Keratinocyte (primary cell): ENCODE results near the gene ACTA2. TPM values are rescaled to one million over a fixed set of nuclear protein-coding genes. Genes with fewer than 3 reads are reported as not detected.

Experiments
- DNase-seq: peaks from one replicate; pipeline ENCODE4 v3.0.0-alpha.2; 2011; ENCODE audit warnings: low read depth, missing footprints, low spot score
- FAIRE-seq: peaks from 2 replicates; lab custom pipeline; 2011; peaks lifted over from hg19 to GRCh38; lab: Jason Lieb, UNC
- H2AFZ ChIP-seq: 2 replicates; pipeline ENCODE4 v1.6.0; 2012; ENCODE audit warnings: low read length, control low read depth, inconsistent platforms; ENCODE audit not compliant: control insufficient read depth
- H3K27ac ChIP-seq: 2 replicates; pipeline ENCODE4 v1.5.1; 2011; ENCODE audit warnings: low read length; ENCODE audit not compliant: control insufficient read depth, insufficient read depth
- H3K27me3 ChIP-seq: 3 replicates; pipeline ENCODE4 v1.6.0; 2011; ENCODE audit warnings: low read length; ENCODE audit not compliant: control insufficient read depth, insufficient read depth; ENCODE audit errors: extremely low read depth
- H3K36me3 ChIP-seq, 2 experiments: 2 replicates in 1 of 2; 3 replicates in 1 of 2; pipeline ENCODE4 v1.5.1; 2011; ENCODE audit warnings: low read length in 2 of 2, mild to moderate bottlenecking in 1 of 2; ENCODE audit not compliant: control insufficient read depth in 2 of 2, insufficient read depth in 2 of 2; ENCODE audit errors: extremely low read depth in 1 of 2
- H3K4me1 ChIP-seq: 3 replicates; pipeline ENCODE4 v1.5.1; 2011; ENCODE audit warnings: low read length; ENCODE audit not compliant: control insufficient read depth, insufficient read depth; ENCODE audit errors: extremely low read depth
- H3K4me2 ChIP-seq: 3 replicates; pipeline ENCODE4 v1.6.0; 2011; ENCODE audit warnings: low read depth, low read length; ENCODE audit not compliant: control insufficient read depth, insufficient read depth; ENCODE audit errors: extremely low read depth
- H3K4me3 ChIP-seq, 3 experiments: fragments of 200-600 bp in 1 of 3; sonication (generic) in 1 of 3; 2 replicates in 2 of 3; 3 replicates in 1 of 3; pipeline ENCODE4 v1.5.1; 2011 to 2016; ENCODE audit warnings: low read length in 3 of 3, mild to moderate bottlenecking in 3 of 3, control low read depth in 2 of 3, inconsistent platforms in 1 of 3, low read depth in 1 of 3, mixed read lengths in 1 of 3, mixed run types in 1 of 3, moderate library complexity in 1 of 3; ENCODE audit not compliant: control insufficient read depth in 2 of 3, insufficient read depth in 2 of 3; ENCODE audit errors: extremely low read depth in 1 of 3
- H3K79me2 ChIP-seq: 2 replicates; pipeline ENCODE4 v1.6.0; 2012; ENCODE audit warnings: low read length; ENCODE audit not compliant: control insufficient read depth, insufficient read depth
- H3K9ac ChIP-seq: 3 replicates; pipeline ENCODE4 v1.6.0; 2011; ENCODE audit warnings: low read length; ENCODE audit not compliant: control insufficient read depth, insufficient read depth; ENCODE audit errors: extremely low read depth
- H3K9me1 ChIP-seq: 3 replicates; pipeline ENCODE4 v1.6.0; 2011; ENCODE audit warnings: low read length; ENCODE audit not compliant: control insufficient read depth, insufficient read depth; ENCODE audit errors: extremely low read depth
- H3K9me3 ChIP-seq: 2 replicates; pipeline ENCODE4 v1.5.1; 2012; ENCODE audit warnings: low read depth, low read length; ENCODE audit not compliant: control insufficient read depth
- H4K20me1 ChIP-seq: 3 replicates; pipeline ENCODE4 v1.6.0; 2011; ENCODE audit warnings: low read length; ENCODE audit not compliant: control insufficient read depth, insufficient read depth; ENCODE audit errors: extremely low read depth
- CTCF ChIP-seq, 3 experiments: IDR thresholded peaks in 1 of 3; conservative IDR thresholded peaks in 1 of 3; optimal IDR thresholded peaks in 1 of 3; 2 replicates in 2 of 3; 3 replicates in 1 of 3; pipeline versions ENCODE3 to v1.5.1; 2011; ENCODE audit warnings: low read length in 3 of 3, mild to moderate bottlenecking in 3 of 3, moderate library complexity in 2 of 3, control low read depth in 1 of 3, inconsistent platforms in 1 of 3; ENCODE audit not compliant: insufficient read depth in 2 of 3; ENCODE audit errors: extremely low read depth in 1 of 3
- EZH2 ChIP-seq: IDR thresholded peaks from one replicate; pipeline ENCODE4 v1.6.1; 2012; ENCODE audit warnings: inconsistent platforms, mild to moderate bottlenecking, low read length, moderate library complexity
- dilution Hi-C: fragments of 300-500 bp; cut with MboI; formaldehyde crosslinking; loops from one replicate; pipeline ENCODE4 v1.7.0; 2020; ENCODE audit warnings: low sequenced_read_pairs; ENCODE audit not compliant: extremely low pct_ligation_motif_present
- polyA plus RNA-seq, 5 experiments: library from polyadenylated mRNA; depleted of rRNA in 3 of 5; stranded (reverse) in 3 of 5; stranded (forward) in 1 of 5; unstranded in 1 of 5; fragments of >200 nt; gene quantifications; 1 replicate in 1 of 5; 2 replicates in 3 of 5; 3 replicates in 1 of 5; pipeline versions ENCODE4 v1.2.1 to v1.2.3, GENCODE V29; 2011 to 2012; ENCODE audit warnings: missing spikeins in 2 of 5, low read depth in 1 of 5, low replicate concordance in 1 of 5

The ACTA2 gene
- polyA plus RNA-seq, 1 donor (not counting 4 experiments of a cell fraction or from before 2014, with no cell fraction given), result 3.7 TPM

- H3K9me1 ChIP-seq, result no peaks in the 10 kb centered on the region
- no peak for FAIRE-seq
- no peaks in the 10 kb centered on the region for H3K36me3 ChIP-seq
- H3K4me1 ChIP-seq, result peaks cover 36% of the 10 kb centered on the region
- H3K9ac ChIP-seq, result no peak overlapping the region
- no peaks in the 10 kb centered on the region for H4K20me1 ChIP-seq
- H3K4me3 ChIP-seq, result no peak overlapping the region
- TF ChIP-seq EZH2, result no peak
- TF ChIP-seq CTCF (optimal IDR thresholded peaks at IDR 0.05 in 1 of 3, IDR thresholded peaks at IDR 0.05 in 1 of 3, conservative IDR thresholded peaks at IDR 0.05 in 1 of 3; ENCODE audit: extremely low read depth in 1 of 3, insufficient read depth in 2 of 3, low read length in 3 of 3), result no peak
- no peak overlapping the region for H2AFZ ChIP-seq
- dilution Hi-C loops, result no loop called here
- DNase-seq, result no peak
- no peaks in the 10 kb centered on the region for H3K27me3 ChIP-seq
- H3K9me3 ChIP-seq, result no peaks in the 10 kb centered on the region
- no peak overlapping the region for H3K4me2 ChIP-seq
- peaks cover 55% of the 10 kb centered on the region for H3K79me2 ChIP-seq
- H3K27ac ChIP-seq, result no peak overlapping the region
Measured at GRCh38 chr10:88996927-88997326, 44.4 kb upstream of the ACTA2 start.

GRCh38 chr10:88995156-88995876 is 42.7 kb upstream of the ACTA2 start:
- Histone ChIP-seq H3K27me3 (no peaks in the 10 kb centered on the region), H3K4me2 (peak overlapping the region; percentile 20), H3K36me3 (no peaks in the 10 kb centered on the region), H2AFZ (no peak overlapping the region), H3K27ac (no peak overlapping the region), H3K9ac (no peak overlapping the region), H3K4me1 (peaks cover 30% of the 10 kb centered on the region), H3K4me3 (no peak overlapping the region), H3K79me2 (peaks cover 56% of the 10 kb centered on the region), H3K9me3 (no peaks in the 10 kb centered on the region), H3K9me1 (no peaks in the 10 kb centered on the region), H4K20me1 (no peaks in the 10 kb centered on the region)
- dilution Hi-C loops, result no loop called here
- TF ChIP-seq EZH2 (no peak), CTCF (optimal IDR thresholded peaks at IDR 0.05 in 1 of 3, IDR thresholded peaks at IDR 0.05 in 1 of 3, conservative IDR thresholded peaks at IDR 0.05 in 1 of 3; ENCODE audit: extremely low read depth in 1 of 3, insufficient read depth in 2 of 3, low read length in 3 of 3) (no peak)
- FAIRE-seq, result peak; percentile 29
- DNase-seq, result no peak
